Omental fat pad (tissue), 4 donors: ENCODE data around the gene MRTFA. TPM values are rescaled to one million over a fixed set of nuclear protein-coding genes. Genes with fewer than 3 reads are reported as not detected.
A peak's percentile ranks its signal among the peaks of the same experiment; 100 is the strongest.

Experiments
- ATAC-seq: fragments of 150-250 bp; one replicate; pipeline ENCODE4 v1.9.1; 2016; ENCODE audit warnings: mild to moderate bottlenecking, moderate library complexity; ENCODE audit not compliant: low FRiP score
- DNase-seq: peaks from one replicate; pipeline ENCODE4 v3.0.0-alpha.2; 2019; ENCODE audit warnings: low spot score
- total RNA-seq, 4 donors: library from RNA; depleted of rRNA; stranded (reverse); fragments of >200 nt; gene quantifications; one replicate each; pipeline ENCODE4 v1.1.0, GENCODE V29; 2016
- TF ChIP-seq, protein P1 (sequence below), 3 donors: fragments of 450-650 bp; IDR thresholded peaks; one replicate each; pipeline ENCODE4 v1.5.1; 2016 to 2017; ENCODE audit warnings: antibody characterized with exemption in 3 of 3, mild to moderate bottlenecking in 3 of 3, moderate library complexity in 2 of 3

MRTFA gene
- total RNA-seq, 4 donors from 2014 or later, result 36.0 to 76.3 (median 54.7) TPM

DNA sequence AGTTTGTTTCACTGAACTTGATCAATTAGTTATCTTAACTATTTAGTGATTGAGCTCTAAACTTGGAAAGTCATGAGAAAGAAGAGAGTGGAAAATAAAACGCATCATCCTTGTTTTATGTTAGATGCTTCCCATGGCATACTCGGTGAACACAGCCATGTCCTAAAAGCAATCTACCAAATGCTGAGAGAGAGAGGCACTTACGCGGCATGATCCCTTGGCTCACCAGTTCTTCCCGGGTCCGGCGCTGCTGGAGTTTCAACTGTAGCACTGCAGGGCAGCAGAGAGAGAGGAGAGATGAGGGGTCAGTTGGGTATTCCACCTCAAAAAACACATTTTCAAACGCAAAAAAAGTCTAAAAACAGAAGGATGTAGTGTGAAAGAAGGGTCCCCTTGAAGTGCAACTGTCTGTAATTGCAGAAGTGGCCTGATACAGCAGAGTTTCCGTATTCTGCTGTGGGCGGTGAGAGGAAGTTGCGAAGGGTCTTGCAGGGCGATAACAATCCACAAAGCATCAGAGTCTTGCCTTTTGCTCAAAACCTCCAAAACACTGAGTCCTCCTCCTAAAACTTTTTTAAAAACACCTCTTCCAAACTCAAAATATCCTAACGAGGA lies 173.4 kb downstream of the MRTFA start:
- DNase-seq (no peak), ATAC-seq (no peak)
- TF ChIP-seq, protein P1, sequence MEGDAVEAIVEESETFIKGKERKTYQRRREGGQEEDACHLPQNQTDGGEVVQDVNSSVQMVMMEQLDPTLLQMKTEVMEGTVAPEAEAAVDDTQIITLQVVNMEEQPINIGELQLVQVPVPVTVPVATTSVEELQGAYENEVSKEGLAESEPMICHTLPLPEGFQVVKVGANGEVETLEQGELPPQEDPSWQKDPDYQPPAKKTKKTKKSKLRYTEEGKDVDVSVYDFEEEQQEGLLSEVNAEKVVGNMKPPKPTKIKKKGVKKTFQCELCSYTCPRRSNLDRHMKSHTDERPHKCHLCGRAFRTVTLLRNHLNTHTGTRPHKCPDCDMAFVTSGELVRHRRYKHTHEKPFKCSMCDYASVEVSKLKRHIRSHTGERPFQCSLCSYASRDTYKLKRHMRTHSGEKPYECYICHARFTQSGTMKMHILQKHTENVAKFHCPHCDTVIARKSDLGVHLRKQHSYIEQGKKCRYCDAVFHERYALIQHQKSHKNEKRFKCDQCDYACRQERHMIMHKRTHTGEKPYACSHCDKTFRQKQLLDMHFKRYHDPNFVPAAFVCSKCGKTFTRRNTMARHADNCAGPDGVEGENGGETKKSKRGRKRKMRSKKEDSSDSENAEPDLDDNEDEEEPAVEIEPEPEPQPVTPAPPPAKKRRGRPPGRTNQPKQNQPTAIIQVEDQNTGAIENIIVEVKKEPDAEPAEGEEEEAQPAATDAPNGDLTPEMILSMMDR (IDR thresholded peaks at IDR 0.05), result no peak

GRCh38 chr22:40462195-40462984 lies 174.1 kb downstream of the MRTFA start:
- TF ChIP-seq, protein P1 (IDR thresholded peaks at IDR 0.05), result no peak
- ATAC-seq, result no peak
- DNase-seq, result no peak

GRCh38 chr22:40453671-40454070 lies 182.8 kb downstream of the MRTFA start:
- ATAC-seq (no peak), DNase-seq (no peak)
- TF ChIP-seq, protein P1 (IDR thresholded peaks at IDR 0.05), result no peak

GRCh38 chr22:40452730-40453487 lies 183.6 kb downstream of the MRTFA start:
- ATAC-seq, result peak; percentile 11
- no peak for DNase-seq

DNA sequence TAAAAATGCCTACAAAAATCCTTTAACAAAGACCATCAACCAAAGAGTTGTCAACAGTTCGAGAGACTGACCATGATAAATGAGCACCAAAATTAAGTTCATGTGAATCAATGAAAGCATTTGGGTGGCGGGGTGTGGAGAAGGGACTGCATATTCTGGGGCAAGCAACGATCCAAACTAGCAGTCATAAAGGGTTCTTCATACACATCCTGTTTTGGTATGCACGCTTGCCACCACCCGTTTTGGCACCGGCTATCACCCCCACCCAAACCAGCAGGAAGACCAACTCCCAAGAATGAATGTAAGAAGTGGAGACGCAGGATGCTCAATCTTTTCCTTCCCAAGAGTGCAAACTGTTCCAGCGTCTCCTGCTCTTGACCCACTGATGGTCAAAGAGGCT lies 185.3 kb downstream of the MRTFA start:
- ATAC-seq, result no peak
- no peak for DNase-seq

More at GRCh38 chr22:40452730-40453487, 183.6 kb downstream of the MRTFA start:
- TF ChIP-seq, protein P1 (IDR thresholded peaks at IDR 0.05), result no peak

DNA sequence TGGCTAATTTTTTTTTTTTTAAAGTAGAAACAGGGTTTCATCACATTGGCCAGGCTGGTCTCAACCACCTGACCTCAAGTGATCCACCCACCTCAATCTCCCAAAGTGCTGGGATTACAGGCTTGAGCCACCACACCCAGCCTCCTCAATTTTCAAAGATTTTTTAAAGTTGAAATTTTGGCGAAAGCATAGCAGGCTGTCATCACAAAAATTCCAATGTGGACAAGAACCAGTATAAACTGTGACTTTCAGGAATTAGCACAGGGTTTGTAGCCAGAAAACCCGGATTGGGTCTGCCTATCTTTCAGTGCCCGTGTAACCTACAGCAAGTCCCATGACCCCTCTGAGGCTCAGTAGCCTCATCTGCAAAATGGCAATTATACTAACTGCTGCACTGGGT lies 185.9 kb downstream of the MRTFA start:
- TF ChIP-seq, protein P1 (IDR thresholded peaks at IDR 0.05), result no peak
- no peak for ATAC-seq
- no peak for DNase-seq

More for the DNA sequence above, 185.3 kb downstream of the MRTFA start:
- TF ChIP-seq, protein P1 (IDR thresholded peaks at IDR 0.05), result no peak
